A549 treated with RU486 at 1 μM for 4 hours (cell line): ENCODE measurements around the gene MYBPC2. TPM values are rescaled to one million over a fixed set of nuclear protein-coding genes. Genes with fewer than 3 reads are reported as not detected.

Experiments used
- total RNA-seq: library from RNA; stranded (reverse); fragments of 200-300 nt; extraction: Qiagen RNA extraction; gene quantifications from 5 replicates; pipeline ENCODE4 v1.2.3, GENCODE V29; 2022; ENCODE audit warnings: low read depth

The MYBPC2 gene
- total RNA-seq = not detected in 5 replicates

DNA sequence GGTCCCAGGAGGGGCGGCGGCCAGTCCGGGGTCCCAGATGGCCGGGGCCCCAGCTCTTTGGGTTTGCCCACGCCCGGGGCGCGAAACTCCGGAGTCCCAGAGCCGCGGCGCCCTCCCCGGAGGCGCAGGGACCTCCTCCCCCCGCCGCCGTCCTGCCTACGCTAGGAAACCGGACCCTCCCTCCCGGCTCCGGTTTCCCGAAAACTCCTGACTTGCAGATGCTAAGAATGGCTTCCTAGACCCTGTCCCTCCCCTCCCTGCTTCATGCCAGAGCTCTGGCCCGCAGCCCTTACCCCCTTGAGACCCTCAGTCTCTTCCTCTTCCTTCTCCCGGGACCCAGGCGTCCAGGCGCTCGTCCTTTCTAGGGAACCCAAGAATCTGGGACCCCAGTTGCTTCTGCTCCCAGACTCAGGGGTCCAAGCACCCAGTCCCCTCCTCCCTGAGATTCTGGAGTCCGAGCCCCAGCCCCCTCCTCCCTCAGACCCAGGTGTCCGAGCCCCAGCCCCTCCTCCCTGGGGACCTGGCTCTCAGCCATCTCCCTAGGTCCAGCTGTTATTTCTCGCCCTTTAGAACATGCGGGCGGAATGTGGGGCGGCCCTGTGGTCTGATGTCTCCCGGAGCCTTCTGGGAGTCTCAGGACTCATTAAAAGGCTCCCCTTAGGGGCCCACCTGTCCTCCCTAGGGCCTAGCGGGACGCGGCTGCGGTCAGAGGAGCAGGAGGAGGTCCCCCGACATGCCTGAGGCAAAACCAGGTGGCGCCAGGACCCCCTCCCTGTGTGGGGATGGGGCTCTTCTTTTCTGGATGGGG, at the start of gene MYBPC2:
TSS of gene MYBPC2 (plus strand) at position 672 of the 808 bp plus-strand sequence. CDS start at position 734, 62 bp downstream.

DNA sequence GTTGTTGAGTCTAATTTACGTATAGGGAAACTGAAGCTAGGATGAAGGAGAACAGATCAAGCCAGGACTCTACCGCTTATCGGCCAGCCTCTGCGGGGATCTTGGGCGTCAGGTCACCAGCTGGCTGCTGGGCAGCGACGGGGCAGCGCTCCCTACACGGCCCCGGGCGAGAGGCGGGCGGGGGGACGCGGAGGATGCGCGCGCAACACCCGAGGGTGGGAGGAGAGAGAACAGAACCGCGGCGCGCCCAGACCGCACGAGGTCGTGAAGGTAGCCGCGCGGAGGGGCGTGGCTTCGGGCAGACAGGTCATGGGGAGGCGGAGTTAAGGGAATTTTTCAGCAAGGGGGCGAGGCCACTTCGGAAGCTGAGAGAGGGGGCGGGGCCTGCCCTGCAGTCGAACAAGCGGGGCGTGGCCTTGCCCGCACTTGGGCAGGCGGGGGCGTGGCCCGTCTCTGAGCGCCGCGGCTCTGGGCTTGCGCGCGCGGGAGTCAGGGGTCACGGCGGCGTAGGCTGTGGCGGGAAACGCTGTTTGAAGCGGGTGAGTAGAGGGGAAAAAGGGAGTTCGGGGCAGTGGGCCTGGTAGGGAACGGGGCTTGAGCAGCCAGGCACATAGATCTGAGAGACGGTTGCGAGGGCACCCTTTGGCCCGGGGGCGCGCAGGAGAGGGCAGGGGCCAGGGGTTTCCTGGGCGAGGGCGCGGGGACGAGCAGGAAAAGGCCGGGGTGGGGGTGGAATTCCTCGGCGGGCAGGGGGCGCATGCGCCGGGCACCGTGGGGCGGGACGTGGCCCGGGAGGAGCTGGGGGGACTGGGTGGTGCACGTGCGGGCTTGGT, 48.6 kb upstream of the MYBPC2 start, which contains the start of gene POLD1:
TSS of gene POLD1 (plus strand) at position 496 of the 833 bp plus-strand sequence. CDS start 14,505 bp downstream, outside the sequence.

DNA sequence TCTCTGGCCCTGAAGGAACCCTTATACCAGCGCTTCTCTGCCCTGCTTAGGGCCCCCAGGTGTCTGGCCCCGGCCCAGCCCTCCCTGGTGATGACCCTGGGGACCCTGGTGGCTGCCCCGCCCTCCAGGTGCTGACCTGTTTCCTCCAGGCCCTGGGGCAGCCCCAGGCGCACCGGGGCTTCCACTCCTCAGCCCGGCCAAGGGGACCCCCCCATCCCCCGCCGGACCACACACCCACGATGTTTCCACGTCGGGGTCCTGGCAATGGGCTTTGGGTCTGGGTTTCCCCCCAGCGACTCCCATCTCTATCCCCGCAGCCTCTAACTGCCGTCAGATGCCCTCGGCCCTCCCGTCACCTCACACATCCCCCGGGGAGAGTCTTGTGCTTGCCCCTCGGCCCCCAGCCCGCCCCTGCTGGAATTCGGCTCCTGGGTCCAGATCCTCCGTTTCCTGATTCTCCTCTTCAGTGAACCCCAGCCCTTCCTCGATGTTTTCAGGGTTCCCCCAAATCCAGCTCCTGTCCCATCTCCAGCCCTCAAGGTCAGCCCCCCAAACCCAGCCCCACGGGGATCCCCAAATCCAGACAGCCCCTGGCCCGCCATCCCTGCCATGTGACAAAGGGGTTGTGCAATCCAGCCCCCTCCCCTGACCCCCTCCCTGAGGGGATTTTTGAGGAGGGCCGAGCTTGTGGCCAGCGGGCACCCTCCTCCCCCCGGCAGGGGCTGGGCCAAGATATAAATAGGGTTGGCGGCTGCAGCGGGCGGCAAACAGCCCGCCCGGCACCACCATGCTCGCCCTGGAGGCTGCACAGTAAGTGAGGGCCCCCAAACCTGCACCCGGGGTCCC, 14.3 kb upstream of the MYBPC2 start, which contains the start of gene SPIB:
TSS of gene SPIB (plus strand) at position 763 of the 846 bp plus-strand sequence. CDS start at position 788, 25 bp downstream.

DNA sequence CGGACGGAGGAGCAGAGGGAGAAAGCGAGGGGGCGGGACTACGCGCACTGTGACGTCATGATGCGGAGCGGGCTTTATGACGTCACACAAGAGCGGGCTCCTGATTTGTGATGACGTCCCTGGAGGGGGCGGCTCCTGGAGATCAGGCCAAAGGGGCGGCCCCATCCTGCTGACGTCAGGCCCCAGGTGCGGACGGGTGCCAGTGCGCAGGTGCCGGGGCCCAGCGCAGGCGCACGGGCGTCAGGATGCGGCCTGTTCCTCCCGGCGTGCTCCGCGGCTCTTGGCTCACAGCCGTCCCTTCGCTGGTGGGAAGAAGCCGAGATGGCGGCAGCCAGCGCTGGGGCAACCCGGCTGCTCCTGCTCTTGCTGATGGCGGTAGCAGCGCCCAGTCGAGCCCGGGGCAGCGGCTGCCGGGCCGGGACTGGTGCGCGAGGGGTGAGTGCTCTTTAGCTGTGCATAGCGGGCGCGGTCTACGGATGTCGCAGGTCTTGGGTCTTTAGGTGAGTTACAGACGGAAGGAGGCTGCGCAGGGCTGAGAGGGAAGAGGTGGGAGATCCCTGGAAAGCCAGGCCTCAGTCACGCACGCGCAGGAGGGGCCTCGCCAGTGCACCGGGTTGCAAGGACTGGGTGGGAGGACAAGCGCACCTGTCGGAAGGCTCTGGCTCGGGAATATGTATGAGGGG, 43.7 kb downstream of the MYBPC2 start, which contains the start of the genes EMC10 and GARIN5A:
TSS of gene EMC10 (plus strand) at position 284 of the 683 bp plus-strand sequence. CDS start at position 322, 38 bp downstream.
TSS of gene GARIN5A (minus strand) at position 625 of the 683 bp plus-strand sequence. CDS start at position 165, 460 bp downstream.

DNA sequence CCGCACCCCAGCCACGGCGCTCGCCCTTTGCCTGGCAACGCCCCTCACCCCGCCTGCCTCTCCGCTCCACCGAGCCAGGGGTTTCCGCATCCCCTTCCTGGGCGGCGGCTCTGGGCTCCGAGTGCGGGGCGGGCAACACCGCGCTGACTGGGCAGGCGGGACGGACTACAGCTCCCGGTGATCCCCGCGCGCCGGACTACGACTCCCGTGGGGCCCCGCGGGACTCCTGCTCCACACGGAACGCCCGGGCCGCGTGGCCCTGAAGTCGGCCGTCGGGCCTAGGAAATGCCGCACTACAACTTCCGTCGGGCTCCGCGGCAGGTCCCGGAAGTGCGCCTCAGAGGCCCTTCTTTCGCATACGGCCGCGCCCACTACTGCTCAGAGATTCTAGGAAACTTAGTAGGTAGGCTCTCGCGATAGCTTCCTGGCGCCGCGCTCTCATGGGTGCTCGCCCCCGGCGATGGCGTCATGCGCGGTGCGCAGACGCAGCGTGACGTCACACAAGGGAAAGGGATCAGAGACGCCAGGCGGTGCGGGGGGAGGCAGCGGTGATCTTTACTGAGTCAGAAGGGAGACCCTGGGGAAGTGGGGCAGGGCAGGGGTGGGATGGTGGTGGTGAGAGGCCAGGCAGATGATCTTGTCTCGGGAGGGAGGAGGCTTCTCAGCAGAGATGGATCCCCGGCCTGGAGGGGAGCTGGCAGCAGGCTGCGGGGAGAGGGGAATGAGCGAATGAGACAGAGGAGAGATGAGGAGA, 78.6 kb downstream of the MYBPC2 start, which contains the start of gene JOSD2:
TSS of gene JOSD2 (minus strand) at position 123 of the 754 bp plus-strand sequence. CDS start 760 bp downstream, outside the sequence.

DNA sequence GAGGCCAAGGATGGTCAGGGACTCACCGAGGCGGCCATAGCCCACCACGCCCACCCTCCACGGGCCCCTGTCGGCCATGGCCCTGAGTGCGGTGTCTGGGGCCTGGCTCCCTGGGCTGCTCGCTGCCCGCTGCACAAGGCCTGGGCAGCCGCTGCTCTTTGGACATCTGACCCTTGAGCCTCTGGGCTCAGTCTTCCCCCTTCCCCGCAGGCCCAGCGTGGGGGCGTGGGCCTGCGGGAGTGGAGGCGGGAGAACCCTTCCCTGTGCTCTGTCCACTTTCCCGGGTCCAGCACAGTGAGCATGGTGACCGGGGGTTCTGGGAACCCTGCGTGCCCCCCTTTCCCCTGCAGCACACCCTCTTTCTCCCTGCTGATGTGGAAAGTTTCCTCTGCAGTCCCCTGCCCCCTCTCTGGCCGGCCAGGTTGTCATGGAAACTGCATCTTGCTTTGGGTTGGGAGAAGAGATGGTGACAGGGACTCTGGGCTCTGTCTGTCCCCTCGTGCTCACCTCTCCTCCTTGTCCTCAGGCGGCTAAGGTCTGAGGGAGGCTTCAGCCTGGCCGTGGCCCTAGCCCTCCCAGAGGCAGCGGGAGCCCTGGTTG, 81.2 kb downstream of the MYBPC2 start, which contains the start of gene ASPDH:
TSS of gene ASPDH (minus strand) at position 168 of the 600 bp plus-strand sequence. CDS start at position 78, 90 bp downstream.

Other genes with a start within 250 kb of the MYBPC2 start
- gene MYH14, start 229.3 kb upstream of the MYBPC2 start, total RNA-seq = 5.0 to 8.3 TPM (median 6.5 TPM) in 5 replicates
- gene KCNC3, start 103.5 kb upstream of the MYBPC2 start, total RNA-seq = 1.0 to 1.5 TPM (median 1.2 TPM) in 5 replicates
- gene NAPSA, start 67.3 kb upstream of the MYBPC2 start, total RNA-seq = 0.71 to 1.3 TPM (median 0.94 TPM) in 5 replicates
- gene NR1H2, start 56.4 kb upstream of the MYBPC2 start, total RNA-seq = 56.2 to 87.1 TPM (median 77.9 TPM) in 5 replicates
- gene POLD1, start 48.5 kb upstream of the MYBPC2 start, total RNA-seq = 50.1 to 85.6 TPM (median 81.0 TPM) in 5 replicates
- 0.11 to 0.52 TPM (median 0.23 TPM) in 4 of 5 replicates, not detected in the other for gene SPIB, start 14.0 kb upstream of the MYBPC2 start, total RNA-seq
- 102 to 160 TPM (median 147 TPM) in 5 replicates for gene EMC10, start 43.6 kb downstream of the MYBPC2 start, total RNA-seq
- 1.8 to 2.2 TPM (median 1.9 TPM) in 5 replicates for gene GARIN5A, start 44.0 kb downstream of the MYBPC2 start, total RNA-seq
- 54.8 to 89.3 TPM (median 79.2 TPM) in 5 replicates for gene JOSD2, start 78.3 kb downstream of the MYBPC2 start, total RNA-seq
- not detected in 5 replicates for gene ASPDH, start 81.0 kb downstream of the MYBPC2 start, total RNA-seq
- gene LRRC4B, start 135.5 kb downstream of the MYBPC2 start, total RNA-seq = 0.34 to 0.69 TPM (median 0.47 TPM) in 5 replicates
- gene SYT3, start 207.0 kb downstream of the MYBPC2 start, total RNA-seq = 0.22 to 0.83 TPM (median 0.58 TPM) in 5 replicates
- 7.1 to 13.3 TPM (median 9.7 TPM) in 5 replicates for gene C19orf81, start 216.6 kb downstream of the MYBPC2 start, total RNA-seq